Brain microvascular endothelial cell (primary cell): Measurements from ENCODE around the gene PRSS37.

Source experiments
- DNase-seq: peaks from one replicate; pipeline ENCODE4 v3.0.0-alpha.2; 2020
- H3K27ac ChIP-seq: fragments of 250-450 bp; sonication (Bioruptor Pico); 2 replicates; pipeline ENCODE4 v1.5.1; 2020; ENCODE audit warnings: mild to moderate bottlenecking, moderate library complexity
- H3K27me3 ChIP-seq: fragments of 250-450 bp; sonication (Bioruptor Pico); replicated peaks from 2 replicates; pipeline ENCODE4 v1.5.1; 2020; ENCODE audit warnings: mild to moderate bottlenecking
- H3K36me3 ChIP-seq: fragments of 250-450 bp; sonication (Bioruptor Pico); replicated peaks from 2 replicates; pipeline ENCODE4 v1.5.1; 2020; ENCODE audit warnings: mild to moderate bottlenecking
- H3K4me3 ChIP-seq: 2 replicates; pipeline ENCODE4 v1.5.1; 2011; ENCODE audit warnings: low read depth, mild to moderate bottlenecking, control low read depth, low read length, moderate library complexity
- in situ Hi-C: cut with HindIII; loops from 2 replicates; pipeline ENCODE4 v1.10.0; 2017; ENCODE audit warnings: low sequenced_read_pairs, low pct_ligation_motif_present
- TF ChIP-seq, protein P1 (sequence below): IDR thresholded peaks from 2 replicates; pipeline ENCODE4 v1.5.1; 2011; ENCODE audit warnings: low read depth, mild to moderate bottlenecking, moderate library complexity, low read length, control low read depth, inconsistent platforms; ENCODE audit errors: missing control alignments

PRSS37 gene

DNA sequence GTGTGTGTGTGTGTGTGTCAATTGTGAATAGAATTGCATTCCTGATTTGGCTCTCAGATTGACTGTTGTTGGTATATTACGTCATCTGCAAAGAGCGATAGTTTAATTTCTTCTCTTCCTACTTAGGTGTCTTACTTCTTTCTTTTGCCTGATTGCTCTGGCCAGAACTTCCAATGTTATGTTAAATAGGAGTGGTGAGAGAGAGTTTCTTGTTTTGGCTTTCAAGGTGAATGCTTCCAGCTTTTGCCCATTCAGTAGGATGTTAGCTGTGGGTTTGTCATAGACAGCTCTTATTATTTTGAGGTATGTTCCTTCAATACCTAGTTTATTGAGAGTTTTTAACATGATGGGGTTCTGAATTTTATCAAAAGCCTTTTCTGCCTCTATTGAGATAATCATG is 34.2 kb upstream of the PRSS37 start:
- H3K27ac ChIP-seq, result no peak overlapping the region
- TF ChIP-seq, protein P1, sequence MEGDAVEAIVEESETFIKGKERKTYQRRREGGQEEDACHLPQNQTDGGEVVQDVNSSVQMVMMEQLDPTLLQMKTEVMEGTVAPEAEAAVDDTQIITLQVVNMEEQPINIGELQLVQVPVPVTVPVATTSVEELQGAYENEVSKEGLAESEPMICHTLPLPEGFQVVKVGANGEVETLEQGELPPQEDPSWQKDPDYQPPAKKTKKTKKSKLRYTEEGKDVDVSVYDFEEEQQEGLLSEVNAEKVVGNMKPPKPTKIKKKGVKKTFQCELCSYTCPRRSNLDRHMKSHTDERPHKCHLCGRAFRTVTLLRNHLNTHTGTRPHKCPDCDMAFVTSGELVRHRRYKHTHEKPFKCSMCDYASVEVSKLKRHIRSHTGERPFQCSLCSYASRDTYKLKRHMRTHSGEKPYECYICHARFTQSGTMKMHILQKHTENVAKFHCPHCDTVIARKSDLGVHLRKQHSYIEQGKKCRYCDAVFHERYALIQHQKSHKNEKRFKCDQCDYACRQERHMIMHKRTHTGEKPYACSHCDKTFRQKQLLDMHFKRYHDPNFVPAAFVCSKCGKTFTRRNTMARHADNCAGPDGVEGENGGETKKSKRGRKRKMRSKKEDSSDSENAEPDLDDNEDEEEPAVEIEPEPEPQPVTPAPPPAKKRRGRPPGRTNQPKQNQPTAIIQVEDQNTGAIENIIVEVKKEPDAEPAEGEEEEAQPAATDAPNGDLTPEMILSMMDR, result no peak
- DNase-seq, result no peak
- H3K27me3 ChIP-seq, result no peaks in the 10 kb centered on the region
- no peaks in the 10 kb centered on the region for H3K36me3 ChIP-seq
- no peak overlapping the region for H3K4me3 ChIP-seq
- in situ Hi-C loops, result no loop called here

DNA sequence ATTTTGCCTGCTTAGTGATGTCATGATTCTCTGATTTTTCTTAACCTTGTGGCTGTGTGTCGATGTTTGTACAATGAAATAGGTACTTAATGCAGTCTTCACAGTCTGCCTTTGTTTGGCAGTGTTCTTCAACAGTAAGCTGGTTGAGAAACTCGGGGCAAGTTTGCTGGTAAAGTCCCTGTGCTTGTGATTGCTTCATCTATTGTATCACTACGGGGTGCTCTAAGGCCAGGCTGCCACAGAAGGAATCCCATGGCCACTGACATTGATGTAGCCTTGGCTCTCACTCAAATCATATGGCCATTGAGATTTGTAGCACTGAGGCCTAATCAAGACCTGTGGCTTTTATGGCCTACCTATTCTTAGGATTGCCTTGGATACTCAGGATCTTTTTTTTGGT is 33.5 kb upstream of the PRSS37 start:
- in situ Hi-C loops, result no loop called here

DNA sequence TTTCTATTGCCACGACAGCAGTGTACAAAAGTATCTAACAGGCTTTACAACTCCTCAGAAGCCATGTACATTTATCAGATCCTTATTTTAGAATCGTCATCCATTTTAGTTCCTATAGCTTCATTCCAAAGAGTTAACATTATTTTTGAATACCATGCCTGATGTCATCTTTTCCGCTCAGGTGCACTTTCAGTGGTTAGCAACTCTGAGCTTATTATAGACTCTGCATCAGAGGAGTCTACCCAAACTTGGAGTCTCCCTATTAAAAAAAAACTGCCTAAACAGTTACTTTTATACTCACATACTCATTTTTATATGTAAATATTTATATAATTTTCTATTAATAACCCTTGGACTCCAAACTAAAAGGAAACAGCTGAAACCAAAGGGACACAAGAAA is 31.6 kb upstream of the PRSS37 start:
- in situ Hi-C loops, result no loop called here
- Histone ChIP-seq H3K27me3 (no peaks in the 10 kb centered on the region), H3K27ac (no peak overlapping the region)

More for the DNA sequence above, 33.5 kb upstream of the PRSS37 start:
- no peak overlapping the region for H3K4me3 ChIP-seq
- DNase-seq, result no peak
- H3K27ac ChIP-seq, result no peak overlapping the region
- no peaks in the 10 kb centered on the region for H3K27me3 ChIP-seq
- H3K36me3 ChIP-seq, result no peaks in the 10 kb centered on the region
- TF ChIP-seq, protein P1, result no peak

DNA sequence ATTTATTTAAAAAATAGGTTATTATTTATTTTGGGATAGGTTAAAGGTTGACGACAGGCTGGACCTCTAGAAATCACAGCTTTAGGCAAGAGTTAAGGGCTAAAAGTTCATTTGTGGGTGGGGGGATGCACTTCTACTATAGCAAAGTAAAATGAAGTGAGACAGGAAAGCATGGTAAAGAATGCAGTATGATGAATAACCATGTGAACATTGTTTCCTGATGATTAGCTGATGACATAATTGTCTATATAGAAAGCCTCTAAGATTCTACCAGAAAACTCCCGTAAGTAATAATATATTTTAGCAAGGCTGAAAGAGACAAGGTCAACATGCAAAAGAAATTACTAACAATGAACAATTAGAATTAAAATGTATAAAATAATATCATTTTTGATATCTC is 25.7 kb upstream of the PRSS37 start:
- no peak overlapping the region for H3K27ac ChIP-seq
- no peaks in the 10 kb centered on the region for H3K27me3 ChIP-seq
- no peak overlapping the region for H3K4me3 ChIP-seq
- in situ Hi-C loops, result no loop called here
- no peaks in the 10 kb centered on the region for H3K36me3 ChIP-seq
- DNase-seq, result no peak
- TF ChIP-seq, protein P1, result no peak

More for the DNA sequence above, 31.6 kb upstream of the PRSS37 start:
- no peak for DNase-seq
- TF ChIP-seq, protein P1, result no peak
- H3K36me3 ChIP-seq, result no peaks in the 10 kb centered on the region
- no peak overlapping the region for H3K4me3 ChIP-seq

DNA sequence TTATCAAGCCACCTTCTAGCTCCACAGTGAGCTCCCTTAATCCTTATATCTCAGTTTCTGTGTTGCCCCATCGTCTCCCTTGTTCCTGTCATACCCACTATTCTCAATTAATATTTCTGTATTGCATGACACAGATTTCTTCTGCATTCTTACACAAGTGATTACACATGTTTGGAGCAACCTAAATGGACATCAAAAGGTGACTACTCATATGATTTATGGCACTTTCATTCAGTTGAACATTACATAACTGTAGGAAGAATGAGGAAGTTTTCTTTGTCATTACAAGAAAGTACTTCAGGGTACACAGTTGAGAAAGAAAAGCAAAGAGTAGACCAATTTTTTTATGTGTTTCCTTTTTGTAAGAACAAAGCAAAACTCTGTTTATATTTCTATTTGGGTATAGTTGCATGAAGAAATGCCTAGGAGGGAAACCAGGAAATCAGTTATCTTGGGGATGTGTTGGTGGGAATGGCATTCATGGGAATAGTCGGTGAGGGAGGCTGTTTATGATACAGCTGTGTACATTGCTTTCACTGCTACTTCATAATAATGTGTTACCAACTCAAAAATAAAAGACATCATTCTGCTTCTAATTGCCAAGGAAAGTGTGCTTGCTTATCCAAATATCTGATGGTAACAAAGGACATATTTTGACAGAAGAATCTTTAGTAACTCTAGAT is 23.6 kb upstream of the PRSS37 start:
- H3K36me3 ChIP-seq, result no peaks in the 10 kb centered on the region
- no peak overlapping the region for H3K4me3 ChIP-seq
- in situ Hi-C loops, result no loop called here
- H3K27ac ChIP-seq, result no peak overlapping the region
- TF ChIP-seq, protein P1, result no peak
- DNase-seq, result no peak
- H3K27me3 ChIP-seq, result no peaks in the 10 kb centered on the region

DNA sequence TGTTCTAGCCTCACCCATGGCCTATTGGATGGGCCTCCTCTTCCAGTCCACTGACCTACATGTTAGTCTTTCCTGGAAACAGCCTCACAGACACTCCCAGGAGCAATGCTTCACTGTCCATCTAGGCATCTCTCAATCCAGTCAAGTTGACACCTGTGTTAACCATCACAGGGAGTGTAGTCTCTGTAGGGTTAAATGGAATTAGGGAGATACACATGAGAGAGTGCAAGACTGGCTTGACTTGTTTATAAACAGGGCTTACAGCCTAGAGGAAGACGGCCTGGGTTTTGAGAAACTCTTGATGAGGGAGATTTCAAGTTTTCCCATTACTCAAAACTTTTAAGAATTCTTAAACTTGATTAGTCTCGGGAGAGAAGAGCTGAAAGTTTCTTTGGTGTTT is 18.9 kb upstream of the PRSS37 start:
- in situ Hi-C loops, result no loop called here
- no peaks in the 10 kb centered on the region for H3K36me3 ChIP-seq
- H3K27ac ChIP-seq, result no peak overlapping the region
- no peak for DNase-seq
- no peaks in the 10 kb centered on the region for H3K27me3 ChIP-seq
- H3K4me3 ChIP-seq, result no peak overlapping the region
- TF ChIP-seq, protein P1, result no peak
